Myocyte (in vitro differentiated cells): ENCODE results near the gene PLPP7. TPM values are rescaled to one million over a fixed set of nuclear protein-coding genes. Genes with fewer than 3 reads are reported as not detected.

Experiments used
- DNase-seq: peaks from one replicate; pipeline ENCODE4 v3.0.0-alpha.2; 2012; ENCODE audit warnings: low read depth
- total RNA-seq: library from RNA; depleted of rRNA; stranded (reverse); fragments of >200 nt; gene quantifications from 2 replicates; pipeline ENCODE4 v1.2.3, GENCODE V29; 2014

The PLPP7 gene
- total RNA-seq, 1 donor from 2014 or later = 92.3 TPM

GRCh38 chr9:131280660-131281059, 8.9 kb upstream of the PLPP7 start:
- no peak for DNase-seq

GRCh38 chr9:131281119-131281965, 8.2 kb upstream of the PLPP7 start:
- no peak for DNase-seq

- no peak for DNase-seq
Observed at GRCh38 chr9:131282175-131282574, 7.3 kb upstream of the PLPP7 start.

- DNase-seq = peak; percentile 81
Observed at GRCh38 chr9:131282688-131283422, 6.7 kb upstream of the PLPP7 start.

GRCh38 chr9:131284856-131285255, 4.7 kb upstream of the PLPP7 start:
- DNase-seq = no peak

GRCh38 chr9:131287359-131287758, 2.2 kb upstream of the PLPP7 start:
- no peak for DNase-seq

GRCh38 chr9:131288217-131288616, 1.3 kb upstream of the PLPP7 start:
- DNase-seq = no peak

GRCh38 chr9:131290036-131290766, 678 bp downstream of the PLPP7 start:
- DNase-seq = peak; percentile 76

GRCh38 chr9:131290767-131291370, 1.3 kb downstream of the PLPP7 start:
- DNase-seq = no peak

GRCh38 chr9:131291795-131292315, 2.3 kb downstream of the PLPP7 start:
- no peak for DNase-seq

GRCh38 chr9:131292937-131293336, 3.4 kb downstream of the PLPP7 start:
- no peak for DNase-seq

GRCh38 chr9:131296460-131296859, 6.9 kb downstream of the PLPP7 start:
- DNase-seq = no peak

- DNase-seq = no peak
Observed at GRCh38 chr9:131296906-131297500, 7.5 kb downstream of the PLPP7 start.

GRCh38 chr9:131297903-131298302, 8.4 kb downstream of the PLPP7 start:
- peak; percentile 63 for DNase-seq

GRCh38 chr9:131298341-131298740, 8.8 kb downstream of the PLPP7 start:
- peak; percentile 73 for DNase-seq

- DNase-seq = peak; percentile 47
Observed at GRCh38 chr9:131298816-131299215, 9.3 kb downstream of the PLPP7 start.

- DNase-seq = peak; percentile 87
Observed at GRCh38 chr9:131299346-131299960, 9.9 kb downstream of the PLPP7 start.

GRCh38 chr9:131299961-131300347, 10.4 kb downstream of the PLPP7 start:
- DNase-seq = no peak

- no peak for DNase-seq
Observed at GRCh38 chr9:131300444-131300843, 10.9 kb downstream of the PLPP7 start.
